Activated CD4-positive, alpha-beta T cell treated with anti-CD3 and anti-CD28 coated beads for 1 hour (primary cell): ENCODE measurements around the gene MX2.

ENCODE experiments used
- DNase-seq: peaks from one replicate; pipeline ENCODE4 v3.0.0-alpha.2; 2020

MX2 gene

DNA sequence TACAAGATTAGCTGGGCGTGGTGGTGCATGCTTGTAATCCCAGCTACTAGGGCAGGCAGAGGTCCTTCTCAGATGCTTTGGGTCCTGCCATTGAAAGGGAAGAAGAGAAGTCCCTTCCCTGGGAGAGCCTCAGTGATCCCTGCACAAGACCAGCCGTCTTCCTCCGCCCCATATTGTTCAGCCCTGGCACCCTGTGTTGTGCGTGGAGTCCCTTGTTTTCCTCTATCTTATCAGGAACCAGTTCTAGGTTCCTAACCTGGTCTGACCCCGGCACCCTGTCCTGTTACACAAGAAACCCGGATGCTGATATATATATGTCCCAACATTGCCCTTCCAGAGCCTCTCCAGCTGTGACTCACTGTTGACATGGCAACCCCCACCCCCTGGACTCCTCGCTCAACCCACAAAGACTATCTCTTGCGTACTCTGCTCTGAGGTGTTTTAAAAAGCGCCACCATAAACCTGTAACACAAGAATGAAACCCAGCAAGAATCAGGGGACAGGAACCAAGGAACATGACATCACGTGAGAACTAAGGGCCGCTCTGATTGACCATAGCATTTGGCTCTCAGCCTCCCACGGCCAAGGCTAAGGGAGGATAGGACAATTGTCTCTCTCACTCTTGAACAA lies 4.8 kb downstream of the MX2 start:
- peak; percentile 15 for DNase-seq

DNA sequence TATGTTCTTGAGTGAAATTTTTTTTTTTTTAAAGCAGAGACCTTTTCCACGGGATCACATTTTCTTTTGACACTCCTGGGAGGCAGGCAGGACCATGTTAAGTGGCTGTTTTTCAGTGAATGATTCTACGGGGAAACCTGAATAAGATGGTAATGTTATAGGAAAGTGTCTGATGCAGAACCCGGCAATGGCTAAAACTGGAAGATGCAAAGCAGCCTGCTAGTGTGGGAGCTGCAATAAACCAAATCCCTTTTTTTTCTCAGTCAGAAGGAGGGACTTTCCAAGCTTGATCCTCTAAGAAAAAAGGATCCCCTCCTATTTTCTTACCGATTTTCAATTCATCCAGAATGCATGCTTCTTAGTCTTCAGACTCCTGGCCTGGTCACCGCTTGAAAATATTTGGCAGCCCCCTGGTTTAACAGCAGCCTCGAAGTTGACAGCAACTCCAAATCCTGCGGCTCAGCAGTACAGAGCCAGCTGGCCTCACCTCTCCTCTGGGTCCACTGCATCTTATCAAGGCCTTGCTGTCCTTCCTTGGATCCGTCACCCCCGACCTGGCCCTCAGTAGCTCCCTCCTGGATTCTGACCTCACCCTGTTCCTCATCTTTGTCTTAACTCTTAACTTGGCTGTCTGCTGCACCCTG lies 5.6 kb downstream of the MX2 start:
- DNase-seq: no peak

DNA sequence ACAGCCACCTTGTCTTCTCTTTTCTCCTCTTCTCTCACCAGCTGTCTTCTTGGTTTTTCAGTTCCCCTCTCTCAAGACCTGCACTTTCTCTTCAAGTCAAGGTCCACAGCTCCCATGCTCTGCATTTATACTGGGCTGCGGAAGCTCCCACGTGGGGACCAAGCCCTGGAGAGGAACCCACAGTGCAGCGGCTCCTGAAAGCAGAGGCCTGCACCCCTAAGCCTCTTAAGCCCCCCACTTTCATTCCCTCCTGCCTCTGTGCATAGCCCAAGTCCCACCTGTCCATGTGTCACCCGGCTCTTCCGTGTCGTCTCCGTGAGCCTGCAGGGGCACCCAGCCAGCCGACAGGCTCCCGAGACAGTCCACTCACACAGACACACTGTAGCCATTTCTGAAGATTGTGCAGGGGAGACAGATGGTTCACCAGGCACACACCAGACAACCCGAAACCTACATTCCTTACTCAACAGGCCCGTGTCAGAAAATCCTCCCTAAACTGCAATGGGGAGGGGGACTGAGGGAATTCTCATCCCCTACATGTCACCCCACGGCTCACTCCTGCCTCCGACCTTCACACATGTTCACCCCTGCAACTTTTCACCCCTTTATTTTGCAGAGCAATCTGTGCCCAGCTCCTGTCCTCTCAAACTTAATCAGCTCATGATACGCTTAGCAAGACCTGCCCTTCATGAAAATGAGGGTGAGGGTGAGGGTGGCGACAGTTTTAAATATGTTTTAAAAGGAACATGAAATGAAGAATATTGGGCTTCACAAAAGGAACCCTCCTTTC lies 6.3 kb downstream of the MX2 start:
- DNase-seq: no peak

DNA sequence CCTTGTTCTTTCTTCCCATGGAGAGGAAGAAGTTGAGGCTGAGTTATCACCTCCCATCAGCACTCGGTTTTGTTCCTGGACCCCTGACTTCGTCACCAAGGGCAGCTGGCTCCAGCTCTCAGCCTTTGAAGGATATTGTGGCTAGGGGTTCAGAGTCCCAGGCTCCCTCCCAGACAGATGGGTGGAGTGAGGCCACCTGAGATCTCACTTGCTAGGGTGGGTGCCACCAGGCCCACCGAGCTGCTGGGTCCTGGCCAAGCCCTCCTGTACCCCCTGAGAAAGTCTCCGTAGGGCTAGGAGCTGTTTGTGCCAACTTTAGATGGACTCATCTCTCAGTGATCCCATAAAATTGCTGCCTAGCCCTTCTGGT lies 6.9 kb downstream of the MX2 start:
- DNase-seq: no peak

DNA sequence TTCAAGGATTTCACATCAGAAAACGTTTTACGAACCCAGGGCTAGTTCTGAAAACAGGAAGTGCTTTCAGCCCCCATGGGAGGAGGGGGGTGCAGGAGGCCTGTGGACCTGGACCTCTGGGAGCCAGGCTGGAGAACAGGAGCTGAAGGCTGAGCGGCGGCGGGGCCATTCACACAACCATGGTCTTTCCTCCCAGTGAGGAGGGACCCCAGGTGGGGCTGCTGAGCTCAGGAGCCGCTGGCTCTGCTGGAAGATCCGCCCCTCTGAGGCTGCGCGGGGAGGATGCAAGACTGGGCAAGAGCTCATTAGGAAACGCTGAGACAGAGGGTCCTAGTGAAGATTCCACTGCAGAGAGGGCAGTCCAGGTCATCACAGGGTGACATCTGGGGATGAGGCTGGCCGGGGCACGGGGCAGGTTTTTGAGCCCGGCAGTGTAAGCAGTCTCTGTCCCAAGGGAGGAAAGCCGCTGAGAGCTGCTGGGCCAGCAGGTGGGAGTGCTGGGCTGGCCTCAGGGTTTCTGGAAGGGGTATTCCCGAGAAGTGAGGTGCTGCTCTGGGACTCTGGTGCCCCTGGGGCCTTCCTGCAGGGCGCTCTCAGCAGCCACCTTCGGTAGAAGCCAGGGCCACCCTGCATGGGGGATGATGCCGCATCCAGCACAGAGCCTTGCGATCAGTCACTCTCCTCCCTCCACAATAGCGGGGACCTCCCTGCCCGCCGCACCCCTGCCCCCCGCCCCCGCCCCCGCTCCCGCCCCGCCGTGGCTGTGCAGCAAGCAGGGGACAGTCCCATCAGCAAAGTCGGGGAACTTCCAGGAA lies 7.5 kb downstream of the MX2 start:
- DNase-seq: peak; percentile 38

DNA sequence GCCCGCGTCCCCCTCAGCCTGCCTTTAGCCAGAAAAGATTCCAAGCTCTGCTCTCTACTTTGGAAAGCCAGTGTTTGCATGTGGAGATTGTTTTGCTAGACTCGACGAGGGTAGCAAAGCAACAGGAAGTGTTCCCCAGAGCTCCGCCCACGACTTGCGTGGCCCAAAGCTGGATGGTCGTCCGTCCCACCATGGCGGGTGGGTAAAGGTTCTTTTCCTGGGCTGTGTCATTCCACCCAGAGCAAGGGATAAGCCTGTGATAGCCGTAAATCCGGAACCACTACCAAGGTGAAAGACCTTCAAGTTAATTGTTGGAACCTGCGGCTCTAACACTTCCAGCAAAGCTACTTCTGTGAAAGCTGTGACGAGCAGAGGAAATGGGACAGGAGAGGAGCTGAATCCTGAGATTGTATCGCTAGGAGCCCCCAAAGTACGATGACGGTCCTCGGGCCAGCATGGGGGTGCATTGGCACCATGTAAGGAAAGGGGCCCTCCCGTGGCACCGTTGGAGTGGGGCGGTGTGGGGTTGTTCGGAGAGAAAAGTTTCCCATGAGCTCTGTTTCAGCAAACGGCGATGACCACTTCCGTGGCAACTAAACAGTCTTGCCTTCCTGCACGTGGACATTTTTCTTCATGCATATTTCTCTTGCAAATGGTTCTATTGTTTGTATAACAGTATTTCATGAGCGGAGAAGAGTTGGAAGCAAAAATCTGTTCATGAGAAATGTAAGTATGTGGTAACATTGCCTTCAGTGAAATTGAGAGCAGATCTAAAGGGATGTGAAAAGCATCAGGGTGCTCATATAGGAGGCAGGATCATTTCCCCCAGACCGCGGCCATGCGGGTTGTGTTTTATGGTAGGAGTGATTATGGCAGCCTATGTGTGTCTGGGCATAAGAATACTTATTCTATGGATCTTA lies 8.4 kb downstream of the MX2 start:
- no peak for DNase-seq

DNA sequence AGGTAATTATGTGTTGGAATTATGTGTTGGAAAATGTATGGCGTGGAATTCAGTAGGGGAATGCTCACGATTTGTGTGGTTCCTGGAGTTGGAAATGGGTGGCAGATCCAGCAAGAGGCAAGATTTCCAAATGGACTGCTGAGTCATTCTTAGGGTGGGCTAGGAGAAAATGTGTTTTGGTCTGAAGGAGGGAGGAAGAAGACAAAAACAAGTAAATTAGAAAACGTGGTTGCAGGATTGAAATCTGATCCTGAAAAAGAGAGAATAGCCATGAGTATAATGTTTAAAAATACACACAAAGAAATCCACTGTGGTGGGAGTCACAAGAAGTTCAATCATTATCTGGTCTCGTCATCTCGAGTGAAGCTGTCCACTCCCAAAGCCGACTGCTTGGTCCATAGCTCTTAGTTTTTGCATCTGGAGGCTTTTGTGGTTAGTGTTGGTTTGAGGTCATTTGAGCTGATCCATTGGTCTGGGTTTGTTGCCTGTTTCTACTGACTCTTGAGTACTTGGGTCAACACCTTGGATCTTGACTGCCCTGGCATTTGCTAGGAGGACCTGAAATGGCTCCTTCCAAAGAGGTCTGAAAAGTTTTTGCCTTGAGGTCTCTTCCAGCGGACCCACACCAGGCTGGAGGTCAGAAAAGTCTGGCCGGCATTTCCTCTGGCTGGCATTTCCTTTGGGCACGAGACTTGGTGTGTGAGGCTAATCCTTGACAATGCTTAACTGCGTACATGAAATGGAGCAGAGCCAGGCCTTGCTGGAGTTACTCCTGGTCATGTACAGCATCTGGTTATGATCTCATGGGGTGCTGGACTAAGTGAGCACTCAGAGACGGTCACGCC lies 9.2 kb downstream of the MX2 start:
- no peak for DNase-seq

DNA sequence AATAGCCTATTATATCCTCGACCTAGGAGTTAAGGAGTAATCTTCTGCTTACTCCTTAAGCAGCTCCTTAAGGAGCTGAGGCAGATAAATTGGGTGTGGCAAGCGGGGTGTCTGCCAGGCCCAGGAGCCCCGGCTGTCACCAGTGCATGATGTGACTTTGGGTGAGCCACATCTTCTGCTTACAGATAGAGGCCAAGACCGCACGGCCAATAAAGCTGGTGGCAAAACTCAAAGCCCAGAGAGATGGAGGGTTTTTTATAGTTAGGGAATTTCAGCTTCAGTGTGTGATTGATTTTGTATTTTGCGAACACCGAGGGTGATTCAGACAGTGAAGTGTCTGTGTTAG lies 9.8 kb downstream of the MX2 start:
- no peak for DNase-seq

DNA sequence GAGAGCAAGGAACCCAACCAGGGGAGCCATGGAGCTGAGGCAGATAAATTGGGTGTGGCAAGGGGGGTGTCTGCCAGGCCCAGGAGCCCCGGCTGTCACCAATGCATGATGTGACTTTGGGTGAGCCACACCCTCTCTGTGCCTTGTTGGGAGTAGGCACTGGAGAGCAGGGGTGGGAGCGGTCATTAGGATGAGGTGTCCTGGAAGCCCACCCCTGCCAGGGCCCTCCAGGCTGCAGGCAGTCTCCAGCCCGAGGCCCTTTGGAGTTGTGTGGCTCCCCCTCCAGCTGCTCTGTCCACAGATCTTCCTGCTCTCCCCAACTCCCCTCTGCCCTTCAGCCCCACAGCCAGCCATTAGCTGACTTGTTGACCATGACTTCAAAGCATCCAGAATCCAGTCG lies 11.4 kb downstream of the MX2 start:
- DNase-seq: no peak

DNA sequence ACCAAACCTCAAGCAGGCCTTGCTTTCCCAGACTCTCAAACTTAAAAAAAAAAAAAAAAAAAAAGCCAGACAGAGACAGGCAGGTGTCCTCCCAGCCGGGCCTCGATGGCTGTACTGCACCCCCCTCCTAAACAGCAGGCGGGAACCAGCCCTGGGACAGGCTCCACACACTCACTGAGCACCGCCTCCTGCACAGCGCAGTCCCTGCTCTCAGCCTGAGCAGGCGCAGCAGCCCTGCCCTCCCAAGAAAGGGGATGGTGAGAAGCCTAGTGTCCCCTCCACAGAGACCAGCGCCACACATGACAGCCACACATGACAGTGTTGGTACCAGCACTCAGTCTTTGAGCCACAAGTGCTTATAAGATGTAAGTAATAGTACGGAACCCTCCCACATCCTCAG lies 11.9 kb downstream of the MX2 start:
- DNase-seq: no peak

DNA sequence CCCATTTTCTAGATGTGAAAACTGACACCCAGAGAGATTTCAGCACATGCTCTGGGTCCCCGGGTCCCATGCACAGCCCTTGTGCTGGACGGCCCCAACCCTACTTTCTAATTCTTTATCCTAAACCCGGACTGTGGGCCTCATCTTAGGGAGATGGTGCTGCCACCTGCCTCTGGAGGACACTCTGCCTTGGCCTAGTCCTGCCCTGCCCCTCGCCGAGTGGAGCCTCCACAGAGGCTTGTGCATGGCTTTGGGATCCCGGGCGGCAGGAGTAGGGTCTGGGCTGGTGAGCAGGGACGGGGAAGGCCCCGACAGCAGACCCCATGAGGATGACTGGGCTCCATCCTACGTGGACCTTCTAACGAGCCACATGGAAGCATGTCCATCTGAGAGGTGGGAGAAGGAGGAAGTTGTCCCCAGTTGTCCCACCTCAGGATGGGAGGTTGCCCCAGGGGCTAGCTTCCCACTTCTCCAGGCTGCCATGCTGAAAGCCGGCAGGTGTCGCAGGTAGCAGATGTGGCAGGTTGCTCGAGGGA lies 12.4 kb downstream of the MX2 start:
- no peak for DNase-seq

DNA sequence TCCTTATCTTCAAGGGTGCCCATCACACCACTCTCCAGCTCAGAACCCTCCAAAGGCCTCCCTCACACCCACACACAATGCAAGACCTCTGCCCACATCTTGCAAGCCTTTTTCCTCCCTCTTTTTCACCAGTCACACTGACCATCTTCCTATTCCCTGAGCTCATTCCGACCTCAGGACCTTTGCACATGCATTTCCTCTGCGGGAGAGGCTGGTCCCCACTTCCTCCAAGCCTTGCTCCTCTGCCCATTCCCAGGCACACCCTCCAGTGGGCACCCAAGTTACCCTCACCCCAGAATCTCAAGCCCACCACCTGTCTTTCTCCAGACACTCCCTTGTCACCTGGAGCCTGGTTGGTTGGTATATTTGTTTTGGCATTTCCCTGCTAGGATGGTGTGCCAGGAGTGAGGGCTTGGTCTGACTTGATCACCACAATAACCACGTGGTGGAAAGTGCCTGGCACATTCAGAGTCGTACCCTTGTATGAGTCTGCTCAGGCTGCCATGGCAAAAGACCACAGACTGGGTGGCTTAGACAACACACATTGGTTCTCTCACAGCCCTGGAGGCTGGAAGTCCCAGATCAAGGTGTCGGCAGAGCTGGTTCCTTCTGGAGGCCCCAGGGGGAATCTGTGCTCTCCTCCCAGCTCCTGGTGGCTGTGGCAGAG lies 13.2 kb downstream of the MX2 start:
- DNase-seq: no peak

DNA sequence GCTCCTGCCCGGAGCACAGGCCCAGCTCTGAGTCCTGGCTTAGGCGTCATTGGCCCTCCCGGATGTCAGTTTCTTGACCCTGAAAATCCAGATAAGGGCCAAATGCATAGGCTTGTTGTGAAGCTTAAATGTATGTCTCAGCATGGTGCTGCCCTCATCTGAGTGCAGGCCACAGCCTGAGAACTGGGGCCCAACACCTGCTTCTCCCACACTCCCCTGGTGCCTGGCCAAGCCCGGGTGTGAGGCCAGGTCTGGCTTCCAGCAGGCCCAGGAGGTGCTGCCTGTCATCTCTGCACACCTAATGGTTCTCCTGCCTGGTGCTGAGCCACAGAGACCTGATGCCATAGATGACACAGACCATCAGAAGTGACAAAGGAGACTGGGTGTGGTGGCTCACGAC lies 14.0 kb downstream of the MX2 start:
- no peak for DNase-seq

DNA sequence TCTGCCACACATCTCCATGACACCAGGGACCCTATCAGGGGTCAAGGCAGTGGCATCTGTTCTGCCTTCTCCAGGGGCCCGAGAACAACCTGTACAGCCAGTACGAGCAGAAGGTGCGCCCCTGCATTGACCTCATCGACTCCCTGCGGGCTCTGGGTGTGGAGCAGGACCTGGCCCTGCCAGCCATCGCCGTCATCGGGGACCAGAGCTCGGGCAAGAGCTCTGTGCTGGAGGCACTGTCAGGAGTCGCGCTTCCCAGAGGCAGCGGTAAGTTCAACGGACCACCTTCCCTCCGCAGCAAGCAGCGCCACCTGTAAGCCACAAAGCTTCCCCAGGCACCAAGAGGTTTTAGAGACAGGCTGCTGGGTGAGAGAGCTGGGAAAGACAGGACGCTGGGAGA lies 15.9 kb downstream of the MX2 start:
- DNase-seq: no peak

DNA sequence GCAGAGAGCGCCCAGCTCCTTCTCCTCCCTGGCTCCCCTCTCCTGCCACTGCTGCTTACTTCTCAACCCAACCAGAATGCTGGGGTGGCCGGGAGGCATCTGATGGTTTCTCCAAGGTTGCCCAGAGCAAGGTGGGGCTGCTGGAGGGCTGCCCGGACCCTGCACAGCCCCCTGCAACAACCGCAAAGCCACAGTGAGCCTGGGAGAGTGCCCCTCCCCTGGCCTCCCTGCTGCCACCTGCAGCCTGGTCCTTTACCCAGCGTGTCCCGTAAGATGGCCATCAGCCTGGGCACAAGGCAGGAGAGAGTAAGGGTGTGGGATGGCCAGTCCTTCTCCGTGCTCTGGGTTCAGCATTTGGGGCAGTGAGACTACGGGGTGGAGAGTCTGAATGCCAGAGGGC lies 17.0 kb downstream of the MX2 start:
- DNase-seq: no peak

DNA sequence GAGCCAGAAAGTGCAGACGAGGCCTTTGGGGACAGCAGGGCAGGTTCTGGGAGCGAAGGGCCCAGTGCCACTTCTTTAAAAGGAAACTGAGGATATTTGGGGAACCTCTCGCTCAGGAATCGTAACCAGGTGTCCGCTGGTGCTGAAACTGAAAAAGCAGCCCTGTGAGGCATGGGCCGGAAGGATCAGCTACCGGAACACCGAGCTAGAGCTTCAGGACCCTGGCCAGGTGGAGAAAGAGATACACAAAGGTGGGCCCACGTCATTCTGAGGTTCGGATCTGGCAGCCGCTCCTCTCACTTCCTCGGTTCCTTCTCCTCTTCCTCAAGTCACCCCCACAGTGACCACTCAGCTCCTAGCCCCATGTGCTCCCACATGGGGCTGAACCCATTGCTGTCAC lies 18.1 kb downstream of the MX2 start:
- DNase-seq: no peak

DNA sequence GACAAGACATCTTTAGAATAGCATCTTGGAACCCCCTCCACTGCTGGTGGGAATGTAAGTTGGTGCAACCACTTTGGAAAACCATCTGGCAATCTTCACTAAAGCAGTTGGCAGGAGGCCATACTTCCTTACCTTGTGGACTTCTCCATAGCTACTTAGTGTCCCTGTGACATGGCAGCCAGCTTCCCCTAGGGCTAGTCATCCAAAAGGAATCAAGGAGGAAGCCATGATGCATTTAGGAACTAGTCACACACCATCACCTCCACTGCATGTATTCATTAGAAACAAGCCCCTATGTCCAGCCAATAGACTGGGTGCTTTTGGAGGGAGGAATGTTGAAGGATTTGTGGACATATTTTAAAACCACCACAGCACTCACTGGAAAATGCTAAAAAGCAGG lies 19.9 kb downstream of the MX2 start:
- DNase-seq: no peak

DNA sequence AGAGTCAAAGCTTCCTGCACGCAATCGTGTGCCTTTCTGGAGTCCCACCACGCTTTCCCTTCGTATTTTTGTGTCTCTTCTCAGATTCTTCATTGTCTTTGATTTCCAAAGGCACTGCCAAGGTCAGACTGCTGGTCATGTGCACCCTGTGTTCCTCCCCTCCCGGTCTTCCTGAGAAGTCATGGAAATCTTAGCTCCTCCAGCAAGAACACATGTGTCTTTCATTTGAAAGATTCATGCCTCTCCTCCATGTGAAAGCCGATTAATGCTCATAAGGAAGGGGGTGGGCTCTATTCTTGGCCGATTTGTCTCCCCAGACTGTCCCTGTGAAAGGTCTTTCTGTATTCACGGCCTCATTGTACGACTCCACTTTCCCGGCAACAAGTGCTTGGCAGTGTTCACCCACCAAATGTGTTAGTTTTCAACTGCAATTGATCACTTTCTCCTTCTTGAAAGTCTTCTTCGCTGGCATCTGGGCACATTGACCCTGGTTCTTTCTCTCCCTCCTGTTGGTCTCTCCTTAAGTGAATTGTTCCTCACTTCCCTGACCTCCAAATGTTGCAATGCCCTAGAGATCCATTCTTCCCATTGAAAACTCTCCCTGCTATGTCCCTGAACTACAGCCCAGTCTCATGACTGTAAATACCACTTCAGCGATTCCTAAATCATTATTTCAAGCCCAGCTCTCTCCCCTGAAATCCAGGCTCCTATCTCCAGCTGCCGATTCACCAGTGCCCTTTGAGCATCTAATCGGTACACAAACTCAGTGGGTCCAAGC lies 25.4 kb downstream of the MX2 start:
- no peak for DNase-seq

DNA sequence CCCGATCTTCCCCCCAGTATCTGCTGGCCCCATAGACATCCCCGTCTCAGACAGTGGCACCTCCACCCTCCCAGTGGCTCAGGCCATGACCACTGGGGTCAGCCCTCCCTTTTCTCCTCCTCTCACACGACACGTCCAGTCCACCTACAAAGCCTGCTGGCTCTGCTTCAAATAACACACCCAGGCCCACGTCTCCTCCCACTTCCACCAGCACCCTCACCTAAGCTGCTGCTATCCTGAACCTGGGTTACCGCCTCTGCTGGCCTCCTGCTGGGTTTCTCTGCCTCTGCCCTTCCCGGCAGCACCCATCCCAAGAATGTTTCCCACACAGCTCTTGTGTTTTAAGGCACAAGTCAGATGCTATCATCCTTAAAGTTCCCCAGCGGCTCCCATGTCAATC lies 26.0 kb downstream of the MX2 start:
- no peak for DNase-seq

DNA sequence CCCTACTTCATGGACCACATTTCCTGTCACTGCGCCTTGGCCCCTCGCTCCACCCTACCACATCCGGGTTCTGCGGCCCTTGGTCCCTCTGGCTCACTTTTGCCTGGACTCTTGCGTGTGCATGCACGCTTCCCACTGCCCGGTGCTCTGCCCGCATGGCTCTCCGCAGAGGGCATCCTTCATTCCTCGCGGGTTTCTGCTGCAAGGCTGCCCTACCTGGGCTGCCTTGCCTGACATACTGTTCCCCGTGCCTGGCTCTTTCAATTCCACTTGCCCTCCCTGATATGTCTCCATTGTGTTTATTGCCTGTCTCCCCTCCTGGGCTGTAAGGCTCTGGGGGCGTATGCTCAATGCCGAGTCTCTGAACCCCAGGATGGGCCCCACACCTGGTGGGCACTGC lies 26.4 kb downstream of the MX2 start:
- no peak for DNase-seq
